ENCODE results near the gene ARHGEF16. TPM values are rescaled to one million over a fixed set of nuclear protein-coding genes. Genes with fewer than 3 reads are reported as not detected.

ARHGEF16 gene
- total and polyA plus RNA-seq, 9 donors, result 0.13 to 8.4 (median 1.7) TPM

DNA sequence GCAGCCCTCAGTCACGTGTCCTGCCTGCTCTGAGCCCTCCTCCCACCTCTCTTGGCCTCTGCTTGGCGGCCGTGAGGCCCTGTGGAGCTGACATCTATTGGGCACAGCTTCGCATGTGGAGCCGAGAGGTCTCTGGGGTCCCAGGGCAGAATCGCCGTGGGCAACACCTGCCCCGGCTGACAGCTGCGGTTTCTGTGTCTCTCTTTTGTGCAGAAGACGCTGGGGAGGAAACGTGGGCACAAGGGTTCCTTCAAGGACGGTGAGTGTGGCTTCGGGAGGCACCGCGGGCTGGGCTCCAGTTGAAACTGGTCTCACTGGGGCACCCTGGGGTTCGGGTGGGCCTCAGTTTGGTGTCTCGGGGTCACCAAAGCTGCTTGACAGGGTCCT is 11.5 kb downstream of the ARHGEF16 start:
- H3K4me3 ChIP-seq, result no peak overlapping the region
- intact Hi-C loops (cut with DNase I), result loop anchor here in 1 of 4 donors (10.0 kb wide), 1 partner anchor 249 kb away; no protein-coding TSS in a partner anchor
- no peaks in the 10 kb centered on the region for H3K4me1 ChIP-seq (ENCODE audit: insufficient read depth)
- WGBS, 3 donors, result 88 to 94% (median 88%) methylated on average over 17 of the region's 17 CpGs
- no peaks in the 10 kb centered on the region for H3K36me3 ChIP-seq
- no peaks in the 10 kb centered on the region for H3K9me3 ChIP-seq
- no peaks in the 10 kb centered on the region for H3K27me3 ChIP-seq
- H3K27ac ChIP-seq, result no peak overlapping the region
- TF ChIP-seq EP300 (IDR thresholded peaks at IDR 0.05) (no peak), POLR2A (IDR thresholded peaks at IDR 0.05) (no peak)
- DNase-seq, result no peak

DNA sequence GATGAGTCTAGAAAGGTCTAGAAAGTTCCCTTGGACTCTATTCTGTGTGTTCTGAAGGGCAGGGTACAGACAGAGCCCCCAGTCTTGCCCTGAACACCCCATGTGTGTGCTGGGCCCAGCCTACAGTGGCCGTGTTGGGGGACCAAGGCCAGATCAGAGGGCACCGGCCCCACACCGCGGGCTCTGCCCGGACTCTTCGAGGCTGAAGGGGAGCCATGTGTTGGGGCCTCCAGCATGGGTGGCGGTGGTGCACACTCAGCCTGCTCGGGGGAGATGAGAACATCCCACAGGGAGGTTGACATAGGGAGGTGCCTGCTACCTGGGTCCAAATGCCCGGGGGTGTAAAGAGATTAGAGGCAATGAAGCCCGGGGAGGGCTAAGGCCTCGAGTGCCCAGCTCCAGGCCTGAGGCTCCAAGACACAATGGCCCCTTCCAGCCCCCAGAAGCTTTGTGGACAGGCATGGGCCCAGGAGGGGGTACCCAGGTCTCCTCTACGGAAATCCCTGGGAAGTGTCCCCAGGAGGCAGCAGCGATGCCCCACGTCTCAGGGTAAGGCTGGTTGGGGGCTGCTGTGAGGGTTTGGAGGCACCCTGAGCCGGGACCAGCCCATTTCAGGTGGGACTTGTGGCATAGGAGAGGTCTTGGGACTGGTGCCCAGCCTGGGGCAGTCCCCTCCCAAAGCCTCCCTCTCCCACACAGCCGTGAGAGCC is 12.1 kb downstream of the ARHGEF16 start:
- Histone ChIP-seq H3K36me3 (no peaks in the 10 kb centered on the region), H3K9me3 (no peaks in the 10 kb centered on the region), H3K27ac (no peak overlapping the region), H3K4me1 (ENCODE audit: insufficient read depth) (no peaks in the 10 kb centered on the region), H3K4me3 (no peak overlapping the region), H3K27me3 (no peaks in the 10 kb centered on the region)
- intact Hi-C loops (cut with DNase I), result loop anchor here in 1 of 4 donors (10.0 kb wide), 1 partner anchor 248 kb away; no protein-coding TSS in a partner anchor
- TF ChIP-seq, protein P1, sequence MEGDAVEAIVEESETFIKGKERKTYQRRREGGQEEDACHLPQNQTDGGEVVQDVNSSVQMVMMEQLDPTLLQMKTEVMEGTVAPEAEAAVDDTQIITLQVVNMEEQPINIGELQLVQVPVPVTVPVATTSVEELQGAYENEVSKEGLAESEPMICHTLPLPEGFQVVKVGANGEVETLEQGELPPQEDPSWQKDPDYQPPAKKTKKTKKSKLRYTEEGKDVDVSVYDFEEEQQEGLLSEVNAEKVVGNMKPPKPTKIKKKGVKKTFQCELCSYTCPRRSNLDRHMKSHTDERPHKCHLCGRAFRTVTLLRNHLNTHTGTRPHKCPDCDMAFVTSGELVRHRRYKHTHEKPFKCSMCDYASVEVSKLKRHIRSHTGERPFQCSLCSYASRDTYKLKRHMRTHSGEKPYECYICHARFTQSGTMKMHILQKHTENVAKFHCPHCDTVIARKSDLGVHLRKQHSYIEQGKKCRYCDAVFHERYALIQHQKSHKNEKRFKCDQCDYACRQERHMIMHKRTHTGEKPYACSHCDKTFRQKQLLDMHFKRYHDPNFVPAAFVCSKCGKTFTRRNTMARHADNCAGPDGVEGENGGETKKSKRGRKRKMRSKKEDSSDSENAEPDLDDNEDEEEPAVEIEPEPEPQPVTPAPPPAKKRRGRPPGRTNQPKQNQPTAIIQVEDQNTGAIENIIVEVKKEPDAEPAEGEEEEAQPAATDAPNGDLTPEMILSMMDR (IDR thresholded peaks at IDR 0.05), result no peak
- TF ChIP-seq EP300 (IDR thresholded peaks at IDR 0.05) (no peak), POLR2A (IDR thresholded peaks at IDR 0.05) (no peak)
- peak in 1 of 5 donors; percentile 27 for DNase-seq
- 90 to 95% (median 92%) methylated on average over 16 of the region's 16 CpGs for WGBS, 3 donors

DNA sequence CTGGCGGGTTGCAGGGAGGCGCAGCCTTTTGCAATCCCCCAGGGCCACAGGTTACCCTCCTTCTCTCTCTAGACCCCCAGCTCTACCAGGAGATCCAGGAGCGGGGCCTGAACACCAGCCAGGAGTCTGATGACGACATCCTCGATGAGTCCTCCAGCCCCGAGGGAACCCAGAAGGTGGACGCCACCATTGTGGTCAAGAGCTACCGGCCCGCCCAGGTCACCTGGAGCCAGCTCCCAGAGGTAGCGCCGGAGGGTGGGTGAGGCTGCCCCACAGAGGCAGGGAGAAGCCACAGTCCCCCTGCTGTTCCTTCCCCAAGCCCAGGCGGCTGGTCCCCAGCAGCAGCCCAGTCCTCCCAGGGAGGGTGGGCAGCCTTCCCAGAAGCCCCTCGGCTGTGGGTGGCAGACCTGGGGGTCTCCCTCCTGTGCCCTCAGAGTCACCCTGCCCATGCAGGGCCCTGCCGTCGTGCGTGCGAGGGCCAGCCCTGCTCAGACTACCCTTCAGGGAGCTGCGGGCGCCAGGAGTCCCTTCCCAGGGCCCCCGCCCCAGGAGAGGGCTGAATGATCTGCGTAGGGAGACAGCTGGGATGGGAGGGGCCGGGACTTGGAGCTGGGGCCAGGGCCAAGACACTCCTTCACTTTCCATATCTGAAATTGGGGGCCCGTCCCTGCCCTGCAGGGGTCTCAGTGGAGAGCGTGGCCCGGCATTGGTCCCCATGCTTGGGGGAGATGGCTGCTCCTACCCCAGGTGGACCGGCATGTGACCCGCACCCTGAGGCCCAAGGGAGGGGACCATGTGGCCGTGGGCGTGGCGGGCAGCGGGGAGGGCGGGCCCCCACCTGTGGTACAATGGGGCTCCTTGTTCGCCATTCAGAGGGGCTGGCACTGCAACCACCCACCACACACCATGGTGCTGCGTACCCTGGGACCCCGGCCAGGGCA is 12.9 kb downstream of the ARHGEF16 start:
- Histone ChIP-seq H3K9me3 (no peaks in the 10 kb centered on the region), H3K4me3 (no peak overlapping the region), H3K4me1 (ENCODE audit: insufficient read depth) (peaks cover 4% of the 10 kb centered on the region), H3K27me3 (no peaks in the 10 kb centered on the region), H3K36me3 (no peaks in the 10 kb centered on the region), H3K27ac (no peak overlapping the region)
- 79 to 84% (median 80%) methylated on average over 35 of the region's 35 CpGs for WGBS, 3 donors
- peak in 1 of 5 donors; percentile 29 for DNase-seq
- intact Hi-C loops (cut with DNase I), result loop anchor here in 1 of 4 donors (10.0 kb wide), 1 partner anchor 247 kb away; no protein-coding TSS in a partner anchor
- TF ChIP-seq EP300 (IDR thresholded peaks at IDR 0.05), result no peak

DNA sequence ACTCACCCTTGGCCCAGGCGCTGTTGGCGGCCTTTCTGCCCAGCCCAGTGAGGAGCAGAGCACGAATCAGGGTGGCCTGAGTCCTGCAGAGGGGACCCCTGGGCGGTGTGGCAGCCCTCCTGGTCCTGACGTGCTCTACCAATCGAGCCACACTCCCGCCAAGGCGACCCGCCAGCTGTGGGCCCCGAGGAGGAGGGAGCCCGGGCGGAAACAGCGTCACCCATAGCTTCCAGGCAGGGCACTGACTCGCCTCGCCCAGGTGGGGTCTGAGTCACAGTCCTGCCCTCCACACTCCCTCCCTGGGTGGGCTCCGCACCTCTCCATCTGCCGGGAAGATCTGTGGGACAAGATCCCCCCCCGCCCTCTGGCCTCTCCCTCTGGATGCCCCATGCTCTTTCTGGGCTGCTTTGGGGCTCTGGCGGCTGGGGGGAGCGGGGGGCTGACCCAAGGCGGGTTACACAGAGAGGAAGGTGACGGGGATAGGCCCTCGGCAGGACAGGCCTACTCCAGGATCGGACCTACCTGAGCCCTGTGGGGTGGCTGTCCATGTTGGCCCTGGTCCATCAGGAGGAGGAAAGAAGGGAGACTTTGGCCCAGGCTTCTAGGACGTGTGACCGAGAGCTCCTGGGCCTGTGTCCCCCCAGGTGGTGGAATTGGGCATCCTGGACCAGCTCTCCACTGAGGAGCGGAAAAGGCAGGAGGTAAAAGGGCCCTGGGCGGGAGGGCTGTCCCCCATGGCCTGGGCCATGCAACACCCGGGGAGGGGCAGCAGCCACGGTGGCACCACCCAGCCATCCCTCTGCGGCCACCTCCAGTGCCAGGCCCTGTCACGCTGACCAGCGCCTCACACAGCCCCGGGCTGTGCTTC is 14.0 kb downstream of the ARHGEF16 start:
- Histone ChIP-seq H3K27me3 (no peaks in the 10 kb centered on the region), H3K4me3 (no peak overlapping the region), H3K4me1 (ENCODE audit: insufficient read depth) (peaks cover 4% of the 10 kb centered on the region), H3K9me3 (no peaks in the 10 kb centered on the region), H3K36me3 (no peaks in the 10 kb centered on the region), H3K27ac (no peak overlapping the region)
- DNase-seq, result peak in 2 of 5 donors; percentile 17 to 35
- WGBS, 3 donors, result 88 to 91% (median 90%) methylated on average over 28 to 34 of the region's 34 CpGs
- intact Hi-C loops (cut with DNase I), result loop anchor here in 1 of 4 donors (10.0 kb wide), 1 partner anchor 246 kb away; no protein-coding TSS in a partner anchor
- TF ChIP-seq POLR2A (IDR thresholded peaks at IDR 0.05), result no peak
- no peak for TF ChIP-seq EP300 (IDR thresholded peaks at IDR 0.05)
- TF ChIP-seq, protein P1 (IDR thresholded peaks at IDR 0.05), result no peak
